ENCODE measurements around the gene FSD1L. TPM values are rescaled to one million over a fixed set of nuclear protein-coding genes. Genes with fewer than 3 reads are reported as not detected.
A peak's percentile ranks its signal among the peaks of the same experiment; 100 is the strongest.

The FSD1L gene
- total and polyA plus RNA-seq, 2 of the 13 experiments (the other 11 are each of a cell fraction or from before 2014, with no cell fraction given), result 4.1 to 5.1 TPM

DNA sequence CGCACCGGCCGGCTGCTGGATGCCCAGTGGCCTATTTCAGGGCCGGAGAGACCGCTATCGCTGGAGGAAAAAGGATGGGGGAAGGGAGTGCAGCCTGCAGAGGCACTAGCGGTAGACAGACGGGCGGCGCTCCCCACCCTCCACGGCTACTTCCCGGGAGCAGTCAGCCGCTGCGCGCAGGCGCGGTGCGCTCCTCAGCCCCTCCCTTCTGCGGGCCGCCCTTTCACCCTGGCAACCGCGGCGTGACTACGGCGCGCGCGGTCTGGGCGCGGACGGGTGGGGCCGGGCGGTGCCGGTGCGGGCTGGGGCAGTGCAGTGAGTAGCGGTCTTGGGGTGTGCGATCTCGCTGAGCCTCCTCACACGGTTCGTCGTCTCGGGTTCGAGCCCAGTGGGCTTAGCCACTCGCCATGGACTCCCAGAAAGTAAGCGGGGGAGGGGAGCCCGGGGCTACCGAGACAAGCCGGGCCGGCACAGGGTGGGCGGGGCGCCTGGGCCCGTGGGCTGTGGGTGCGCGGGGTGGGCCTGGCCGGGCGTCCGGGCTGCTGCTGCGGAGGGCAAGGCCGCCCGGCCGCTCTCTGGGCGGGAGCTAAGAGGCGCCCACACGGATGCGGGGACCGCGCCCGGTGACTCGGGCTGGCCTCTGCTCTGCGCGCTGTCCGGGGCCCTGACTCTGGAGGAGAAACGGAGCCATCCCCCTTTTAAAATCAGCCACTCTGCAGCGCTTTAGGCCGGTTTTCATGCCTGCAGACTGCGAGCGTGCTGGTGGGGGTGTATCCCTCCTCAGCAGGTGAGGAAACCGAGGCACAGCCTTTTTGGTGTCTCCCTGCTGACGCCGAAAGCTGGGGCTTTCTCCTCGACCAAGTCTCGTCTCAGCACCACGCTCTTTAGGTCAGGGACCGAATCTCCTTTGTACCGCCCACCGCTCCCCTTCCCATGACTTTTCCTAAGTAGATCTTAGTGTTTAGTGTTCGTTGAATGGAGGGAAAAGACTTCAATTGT, at the start of gene FSD1L (continued):
- TF ChIP-seq, protein P1, sequence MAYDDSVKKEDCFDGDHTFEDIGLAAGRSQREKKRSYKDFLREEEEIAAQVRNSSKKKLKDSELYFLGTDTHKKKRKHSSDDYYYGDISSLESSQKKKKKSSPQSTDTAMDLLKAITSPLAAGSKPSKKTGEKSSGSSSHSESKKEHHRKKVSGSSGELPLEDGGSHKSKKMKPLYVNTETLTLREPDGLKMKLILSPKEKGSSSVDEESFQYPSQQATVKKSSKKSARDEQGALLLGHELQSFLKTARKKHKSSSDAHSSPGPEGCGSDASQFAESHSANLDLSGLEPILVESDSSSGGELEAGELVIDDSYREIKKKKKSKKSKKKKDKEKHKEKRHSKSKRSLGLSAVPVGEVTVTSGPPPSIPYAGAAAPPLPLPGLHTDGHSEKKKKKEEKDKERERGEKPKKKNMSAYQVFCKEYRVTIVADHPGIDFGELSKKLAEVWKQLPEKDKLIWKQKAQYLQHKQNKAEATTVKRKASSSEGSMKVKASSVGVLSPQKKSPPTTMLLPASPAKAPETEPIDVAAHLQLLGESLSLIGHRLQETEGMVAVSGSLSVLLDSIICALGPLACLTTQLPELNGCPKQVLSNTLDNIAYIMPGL (CRISPR knock-in tag; IDR thresholded peaks at IDR 0.05; ENCODE audit: borderline replicate concordance in 1 of 2, low read depth in 1 of 2), result peak; percentile 73 to 91
- TF ChIP-seq ZSCAN31 (CRISPR knock-in tag; IDR thresholded peaks at IDR 0.05; ENCODE audit: low read depth) (peak; percentile 50; the same call in 1 of the 2 replicates), PRMT3 (CRISPR knock-in tag; IDR thresholded peaks at IDR 0.05; ENCODE audit: borderline replicate concordance, low read depth) (peak; percentile 82; the same call in 1 of the 2 replicates), MYNN (CRISPR knock-in tag; IDR thresholded peaks at IDR 0.05; ENCODE audit: low read depth) (no peak)

DNA sequence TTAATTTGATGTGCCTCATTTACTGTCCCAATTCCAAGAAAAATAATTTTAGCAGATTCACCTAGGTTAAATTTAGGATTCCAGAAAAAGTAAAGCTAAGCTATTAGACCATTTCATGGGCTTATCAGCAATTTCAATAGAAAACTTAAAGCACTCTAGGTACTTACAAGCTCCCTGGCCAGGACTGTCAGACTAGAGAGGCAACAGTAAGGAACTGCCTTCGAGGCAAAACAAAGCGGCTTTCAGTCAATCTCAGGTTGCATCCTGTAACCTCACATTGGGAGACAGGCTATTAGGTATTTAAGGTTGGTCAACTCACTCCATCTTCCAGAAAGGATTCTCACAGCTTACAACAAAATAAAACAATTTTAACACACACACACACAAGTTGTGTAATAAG, 48.7 kb upstream of the FSD1L start:
- in situ Hi-C loops (cut with HindIII; ENCODE audit: extremely low pct_ligation_motif_present, low pct_unique_long_range_greater_than_20kb) (no loop called here), intact Hi-C loops (cut with micrococcal nuclease; ENCODE audit: unreplicated experiment) (no loop called here)
- FAIRE-seq, result no peak
- H3K27me3 ChIP-seq (ENCODE audit: control insufficient read depth in 1 of 2, insufficient read depth in 2 of 2, low read length in 2 of 2), result no peaks in the 10 kb centered on the region
- H2AFZ ChIP-seq (ENCODE audit: low read length), result no peak overlapping the region
- no peak overlapping the region for H3K4me2 ChIP-seq (ENCODE audit: low read depth, low read length)
- TF ChIP-seq ZKSCAN5 (CRISPR knock-in tag; IDR thresholded peaks at IDR 0.05) (no peak), ARNTL (CRISPR knock-in tag; IDR thresholded peaks at IDR 0.05) (no peak), E2F1 (CRISPR knock-in tag; IDR thresholded peaks at IDR 0.05) (no peak)
- no peak for DNase-seq (ENCODE audit: low spot score)
- H3K79me2 ChIP-seq (ENCODE audit: insufficient read depth, low read length), result no peaks in the 10 kb centered on the region
- no TSS peak for BruUV-seq (replicated peaks)
- H3K4me1 ChIP-seq (ENCODE audit: insufficient read depth, low read length), result no peaks in the 10 kb centered on the region
- no peak overlapping the region for H3K27ac ChIP-seq (ENCODE audit: extremely low read length, insufficient read depth, low read length)
- ChIA-PET CTCF (ENCODE audit: low intra/inter-chr PET ratio, low total read pairs) (no interaction called here), POLR2A (interaction anchor here (1.1 kb wide), 1 partner anchor 147 kb away, joined by 4 read pairs; no protein-coding TSS in a partner anchor)
- no peaks in the 10 kb centered on the region for H3K36me3 ChIP-seq (replicated peaks in 1 of 2; ENCODE audit: control insufficient read depth in 1 of 2, insufficient read depth in 2 of 2, low read length in 2 of 2)
- no peaks in the 10 kb centered on the region for H3K9me3 ChIP-seq (ENCODE audit: low read length)
- no peak for ATAC-seq
- H4K20me1 ChIP-seq (ENCODE audit: insufficient read depth, low read length), result no peaks in the 10 kb centered on the region
- WGBS (ENCODE audit: low lambda C conversion rate), result 100% methylated on average over 2 of the region's 2 CpGs
- no peak overlapping the region for H3K4me3 ChIP-seq (replicated peaks in 1 of 3; ENCODE audit: insufficient read depth in 1 of 3, low read depth in 2 of 3, low read length in 3 of 3)
- H3K9ac ChIP-seq (ENCODE audit: insufficient read depth, low read depth, low read length), result no peak overlapping the region

Data from HepG2 (cell line).